Prostate gland (tissue), 2 donors: Measurements from ENCODE around the gene USP47.

ENCODE experiments used
- POLR2A ChIP-seq: fragments of 450-650 bp; IDR thresholded peaks from one replicate; pipeline ENCODE4 v1.6.1; 2016; ENCODE audit warnings: antibody characterized with exemption, mild to moderate bottlenecking
- TF ChIP-seq, protein P1 (sequence below), 4 experiments: fragments of 200-600 bp in 2 of 4; fragments of 450-650 bp in 2 of 4; sonication (generic) in 2 of 4; IDR thresholded peaks; 1 replicate in 3 of 4; 2 replicates in 1 of 4; pipeline ENCODE4 v1.5.1; 2016 to 2019; ENCODE audit warnings: antibody characterized with exemption in 4 of 4, mild to moderate bottlenecking in 2 of 4, moderate library complexity in 2 of 4

DNA sequence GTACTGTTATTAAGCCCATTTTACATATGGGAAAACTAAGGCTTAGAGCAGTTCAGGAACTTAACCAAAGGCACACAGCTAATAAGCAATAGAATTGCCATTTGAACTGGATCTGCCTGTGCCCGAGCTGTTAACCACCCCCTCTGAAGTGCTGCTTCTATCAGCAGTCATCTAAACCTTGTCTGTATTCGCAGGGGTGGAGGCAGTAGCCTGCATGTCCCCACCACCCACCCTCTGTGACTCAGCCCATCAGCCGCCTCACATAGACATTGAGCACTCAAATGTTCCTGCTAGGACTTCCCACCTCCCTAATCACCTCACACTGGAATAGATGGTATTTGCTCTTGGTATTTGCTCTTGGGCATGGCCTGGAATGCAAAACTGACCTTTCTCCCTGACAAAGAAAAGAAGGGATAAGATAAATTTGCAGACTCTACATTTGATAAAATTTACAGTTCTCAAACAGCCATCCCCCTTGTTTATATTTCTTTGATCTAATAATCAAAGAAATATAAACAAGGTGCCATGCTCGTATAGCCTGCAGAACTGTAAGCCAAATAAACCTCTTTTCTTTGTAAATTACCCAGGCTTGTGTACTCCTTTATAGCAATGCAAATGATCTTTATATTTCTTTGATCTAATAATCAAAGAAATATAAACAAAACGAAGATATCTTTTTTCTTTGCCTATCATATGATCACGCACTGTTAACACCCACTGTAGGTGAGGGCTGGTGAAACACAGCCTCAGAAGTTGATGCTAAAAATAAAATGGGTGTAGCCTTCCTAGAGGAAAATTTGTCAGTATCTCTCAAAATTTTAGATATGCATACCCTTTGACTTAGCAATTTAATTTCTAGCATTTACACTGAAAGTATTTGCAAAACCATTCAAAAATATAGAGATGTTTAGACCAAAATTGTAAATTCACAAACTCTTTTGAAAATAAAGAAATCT, 150.8 kb downstream of the USP47 start:
- TF ChIP-seq, protein P1, sequence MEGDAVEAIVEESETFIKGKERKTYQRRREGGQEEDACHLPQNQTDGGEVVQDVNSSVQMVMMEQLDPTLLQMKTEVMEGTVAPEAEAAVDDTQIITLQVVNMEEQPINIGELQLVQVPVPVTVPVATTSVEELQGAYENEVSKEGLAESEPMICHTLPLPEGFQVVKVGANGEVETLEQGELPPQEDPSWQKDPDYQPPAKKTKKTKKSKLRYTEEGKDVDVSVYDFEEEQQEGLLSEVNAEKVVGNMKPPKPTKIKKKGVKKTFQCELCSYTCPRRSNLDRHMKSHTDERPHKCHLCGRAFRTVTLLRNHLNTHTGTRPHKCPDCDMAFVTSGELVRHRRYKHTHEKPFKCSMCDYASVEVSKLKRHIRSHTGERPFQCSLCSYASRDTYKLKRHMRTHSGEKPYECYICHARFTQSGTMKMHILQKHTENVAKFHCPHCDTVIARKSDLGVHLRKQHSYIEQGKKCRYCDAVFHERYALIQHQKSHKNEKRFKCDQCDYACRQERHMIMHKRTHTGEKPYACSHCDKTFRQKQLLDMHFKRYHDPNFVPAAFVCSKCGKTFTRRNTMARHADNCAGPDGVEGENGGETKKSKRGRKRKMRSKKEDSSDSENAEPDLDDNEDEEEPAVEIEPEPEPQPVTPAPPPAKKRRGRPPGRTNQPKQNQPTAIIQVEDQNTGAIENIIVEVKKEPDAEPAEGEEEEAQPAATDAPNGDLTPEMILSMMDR (IDR thresholded peaks at IDR 0.05): no peak
- no peak for TF ChIP-seq POLR2A
